SK-N-SH (cell line): ENCODE measurements around the gene THY1. TPM values are rescaled to one million over a fixed set of nuclear protein-coding genes. Genes with fewer than 3 reads are reported as not detected.

Experiments
- CTCF ChIA-PET: fragments of 300-600, 350-600 bp; formaldehyde crosslinking; extraction: SDS; loops from one replicate; lab custom pipeline; 2021; lab: Yijun Ruan, JAX
- POLR2A ChIA-PET: fragments of 350-600 bp; sonication (Branson Sonifier 250); formaldehyde crosslinking; extraction: SDS; loops from one replicate; lab custom pipeline; 2020; ENCODE audit warnings: antibody characterized with exemption, inconsistent platforms; lab: Yijun Ruan, JAX
- DNase-seq: peaks from one replicate; pipeline ENCODE4 v3.0.0; 2012
- H2AFZ ChIP-seq: fragments of 200-600 bp; sonication (generic); 2 replicates; pipeline ENCODE4 v1.8.1; 2016; ENCODE audit warnings: antibody characterized with exemption, mild to moderate bottlenecking, low read depth
- H3F3A ChIP-seq: fragments of 200-600 bp; sonication (generic); replicated peaks from 2 replicates; pipeline ENCODE3; 2016; ENCODE audit warnings: antibody characterized with exemption, mild to moderate bottlenecking; ENCODE audit not compliant: insufficient read depth
- H3K27ac ChIP-seq, 2 experiments: fragments of 200-500 bp in 1 of 2; fragments of 200-600 bp in 1 of 2; sonication (Bioruptor generic) in 1 of 2; sonication (generic), shearing (Covaris generic) in 1 of 2; 2 replicates each; pipeline versions ENCODE4 v1.5.1 to v1.6.1; 2014 to 2016; ENCODE audit warnings: low read depth in 2 of 2, inconsistent platforms in 1 of 2, low read length in 1 of 2, mild to moderate bottlenecking in 1 of 2, mixed read lengths in 1 of 2
- H3K27me3 ChIP-seq: fragments of 200-600 bp; sonication (generic), shearing (Covaris generic); 2 replicates; pipeline ENCODE4 v1.6.1; 2016; ENCODE audit warnings: mixed run types; ENCODE audit not compliant: insufficient read depth
- H3K36me3 ChIP-seq, 2 experiments: fragments of 200-500 bp in 1 of 2; fragments of 200-600 bp in 1 of 2; sonication (Bioruptor generic) in 1 of 2; sonication (generic) in 1 of 2; replicated peaks in 1 of 2; 2 replicates each; pipeline versions ENCODE3 to v1.5.1; 2014 to 2016; ENCODE audit warnings: low read length in 1 of 2, mild to moderate bottlenecking in 1 of 2; ENCODE audit not compliant: insufficient read depth in 2 of 2, control insufficient read depth in 1 of 2
- H3K4me1 ChIP-seq, 2 experiments: fragments of 200-500 bp in 1 of 2; fragments of 200-600 bp in 1 of 2; sonication (Bioruptor generic) in 1 of 2; sonication (generic), shearing (Covaris generic) in 1 of 2; 2 replicates each; pipeline versions ENCODE4 v1.5.1 to v1.6.1; 2014 to 2016; ENCODE audit warnings: low read depth in 1 of 2, low read length in 1 of 2, mixed run types in 1 of 2; ENCODE audit not compliant: insufficient read depth in 2 of 2, control insufficient read depth in 1 of 2
- H3K4me2 ChIP-seq: fragments of 200-600 bp; sonication (generic), shearing (Covaris generic); 2 replicates; pipeline ENCODE4 v1.6.1; 2017; ENCODE audit warnings: mixed run types
- H3K4me3 ChIP-seq, 2 experiments: fragments of 200-500 bp in 1 of 2; fragments of 200-600 bp in 1 of 2; sonication (Bioruptor generic) in 1 of 2; sonication (generic), shearing (Covaris generic) in 1 of 2; 2 replicates each; pipeline versions ENCODE4 v1.5.1 to v1.8.1; 2014 to 2016; ENCODE audit warnings: low read depth in 2 of 2, inconsistent platforms in 1 of 2, low read length in 1 of 2, mild to moderate bottlenecking in 1 of 2, mixed read lengths in 1 of 2, moderate library complexity in 1 of 2
- H3K79me2 ChIP-seq: fragments of 200-600 bp; sonication (generic); 2 replicates; pipeline ENCODE4 v1.8.1; 2017; ENCODE audit warnings: mild to moderate bottlenecking; ENCODE audit not compliant: insufficient read depth
- H3K9ac ChIP-seq: fragments of 200-600 bp; sonication (generic); 2 replicates; pipeline ENCODE4 v1.6.1; 2017; ENCODE audit warnings: mixed run types
- H3K9me2 ChIP-seq: fragments of 200-600 bp; sonication (generic); 2 replicates; pipeline ENCODE4 v1.6.1; 2017; ENCODE audit warnings: mixed run types
- H3K9me3 ChIP-seq: fragments of 200-600 bp; sonication (generic); 2 replicates; pipeline ENCODE4 v1.6.1; 2017; ENCODE audit warnings: mixed run types, mild to moderate bottlenecking, moderate library complexity
- H4K20me1 ChIP-seq: fragments of 200-600 bp; sonication (generic); 2 replicates; pipeline ENCODE4 v1.6.1; 2017; ENCODE audit warnings: mild to moderate bottlenecking, mixed run types; ENCODE audit not compliant: insufficient read depth
- CHD2 ChIP-seq: fragments of 150-350 bp; IDR thresholded peaks from 2 replicates; pipeline ENCODE4 v1.6.1; 2018; ENCODE audit warnings: low read length; ENCODE audit not compliant: partially characterized antibody
- EZH2phosphoT487 ChIP-seq: fragments of 200-600 bp; sonication (generic); IDR thresholded peaks from 2 replicates; pipeline ENCODE4 v1.6.1; 2017; ENCODE audit warnings: low read depth, mixed run types, mild to moderate bottlenecking, antibody characterized with exemption, moderate library complexity, borderline replicate concordance
- JUND ChIP-seq: IDR thresholded peaks from 2 replicates; pipeline ENCODE4 v1.4.0; 2012
- MXI1 ChIP-seq: IDR thresholded peaks from 2 replicates; pipeline ENCODE4 v1.6.1; 2012; ENCODE audit warnings: mild to moderate bottlenecking, low read depth, low read length, improper control_type of control experiment
- NFIC ChIP-seq: IDR thresholded peaks from 2 replicates; pipeline ENCODE4 v1.4.0; 2012; ENCODE audit warnings: borderline replicate concordance
- NRF1 ChIP-seq: IDR thresholded peaks from 2 replicates; pipeline ENCODE4 v1.6.1; 2012; ENCODE audit warnings: low read depth, mild to moderate bottlenecking, low read length
- POLR2AphosphoS5 ChIP-seq: IDR thresholded peaks from 2 replicates; pipeline ENCODE4 v1.6.1; 2012; ENCODE audit warnings: low read depth, low read length
- RFX5 ChIP-seq: IDR thresholded peaks from 2 replicates; pipeline ENCODE4 v1.6.1; 2012; ENCODE audit warnings: mild to moderate bottlenecking, improper control_type of control experiment, low read length
- RXRA ChIP-seq: IDR thresholded peaks from 2 replicates; pipeline ENCODE4 v1.4.0; 2012; ENCODE audit warnings: low read depth, mild to moderate bottlenecking, borderline replicate concordance
- WGBS: methylation state at CpG from one replicate; pipeline ENCODE4 v1.1.6; 2017; ENCODE audit warnings: low lambda C conversion rate; 5-methylcytosine and 5-hydroxymethylcytosine counted together
- polyA plus RNA-seq, 3 experiments: library from polyadenylated mRNA; depleted of rRNA; stranded (reverse); fragments of >200 nt; gene quantifications; 2 replicates each; pipeline ENCODE4 v1.2.3, GENCODE V29; 2012
- TF ChIP-seq, protein P1 (sequence below): IDR thresholded peaks from 2 replicates; pipeline ENCODE4 v1.4.0; 2012; ENCODE audit warnings: low read depth
- TF ChIP-seq, protein P2 (sequence below): fragments of 200-600 bp; sonication (generic); IDR thresholded peaks from 2 replicates; pipeline ENCODE4 v1.6.1; 2017; ENCODE audit warnings: antibody characterized with exemption, mild to moderate bottlenecking, moderate library complexity
- TF ChIP-seq, protein P3 (sequence below): fragments of 150-350 bp; IDR thresholded peaks from 2 replicates; pipeline ENCODE4 v1.6.1; 2017; ENCODE audit warnings: antibody characterized with exemption, low read length, low read depth, borderline replicate concordance

Gene THY1
- polyA plus RNA-seq, 1 of the 3 experiments (the other 2 are of a cell fraction): 1,091 TPM

- POLR2A ChIA-PET: no interaction called here
- no peak overlapping the region for H3K27ac ChIP-seq
Observed at GRCh38 chr11:119449498-119449897, 26.5 kb upstream of the THY1 start.

GRCh38 chr11:119448380-119448779, 25.4 kb upstream of the THY1 start:
- ChIA-PET POLR2A (no interaction called here), CTCF (interaction anchor here (1.1 to 3.2 kb wide), 3 partner anchors 13 to 92 kb away, joined by 3 to 11 read pairs (median 5); no protein-coding TSS in a partner anchor)
- no peak for TF ChIP-seq EZH2phosphoT487
- no peak for TF ChIP-seq POLR2AphosphoS5
- no peak for TF ChIP-seq CHD2
- no peak for TF ChIP-seq MXI1
- TF ChIP-seq JUND: no peak
- TF ChIP-seq, protein P1, sequence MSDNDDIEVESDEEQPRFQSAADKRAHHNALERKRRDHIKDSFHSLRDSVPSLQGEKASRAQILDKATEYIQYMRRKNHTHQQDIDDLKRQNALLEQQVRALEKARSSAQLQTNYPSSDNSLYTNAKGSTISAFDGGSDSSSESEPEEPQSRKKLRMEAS: no peak
- TF ChIP-seq RFX5: no peak
- no peak for TF ChIP-seq NFIC
- Histone ChIP-seq H3K9me3 (no peaks in the 10 kb centered on the region), H3F3A (no peaks in the 10 kb centered on the region), H3K27me3 (no peaks in the 10 kb centered on the region), H3K27ac (no peak overlapping the region), H3K9me2 (no peaks in the 10 kb centered on the region), H3K4me3 (no peak overlapping the region), H3K9ac (no peak overlapping the region), H3K4me1 (no peaks in the 10 kb centered on the region), H4K20me1 (no peaks in the 10 kb centered on the region), H2AFZ (no peak overlapping the region), H3K36me3 (no peaks in the 10 kb centered on the region), H3K79me2 (no peaks in the 10 kb centered on the region), H3K4me2 (no peak overlapping the region)
- DNase-seq: no peak
- WGBS: 93% methylated on average over 2 of the region's 4 CpGs

More at GRCh38 chr11:119449498-119449897, 26.5 kb upstream of the THY1 start:
- Histone ChIP-seq H3K27me3 (no peaks in the 10 kb centered on the region), H2AFZ (no peak overlapping the region), H3F3A (no peaks in the 10 kb centered on the region), H3K4me1 (no peaks in the 10 kb centered on the region), H3K36me3 (no peaks in the 10 kb centered on the region), H3K9ac (no peak overlapping the region)
- no peak for DNase-seq
- TF ChIP-seq NFIC (no peak), RXRA (no peak), CHD2 (no peak), NRF1 (no peak), RFX5 (no peak)
- TF ChIP-seq, protein P2, sequence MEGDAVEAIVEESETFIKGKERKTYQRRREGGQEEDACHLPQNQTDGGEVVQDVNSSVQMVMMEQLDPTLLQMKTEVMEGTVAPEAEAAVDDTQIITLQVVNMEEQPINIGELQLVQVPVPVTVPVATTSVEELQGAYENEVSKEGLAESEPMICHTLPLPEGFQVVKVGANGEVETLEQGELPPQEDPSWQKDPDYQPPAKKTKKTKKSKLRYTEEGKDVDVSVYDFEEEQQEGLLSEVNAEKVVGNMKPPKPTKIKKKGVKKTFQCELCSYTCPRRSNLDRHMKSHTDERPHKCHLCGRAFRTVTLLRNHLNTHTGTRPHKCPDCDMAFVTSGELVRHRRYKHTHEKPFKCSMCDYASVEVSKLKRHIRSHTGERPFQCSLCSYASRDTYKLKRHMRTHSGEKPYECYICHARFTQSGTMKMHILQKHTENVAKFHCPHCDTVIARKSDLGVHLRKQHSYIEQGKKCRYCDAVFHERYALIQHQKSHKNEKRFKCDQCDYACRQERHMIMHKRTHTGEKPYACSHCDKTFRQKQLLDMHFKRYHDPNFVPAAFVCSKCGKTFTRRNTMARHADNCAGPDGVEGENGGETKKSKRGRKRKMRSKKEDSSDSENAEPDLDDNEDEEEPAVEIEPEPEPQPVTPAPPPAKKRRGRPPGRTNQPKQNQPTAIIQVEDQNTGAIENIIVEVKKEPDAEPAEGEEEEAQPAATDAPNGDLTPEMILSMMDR: no peak
- TF ChIP-seq, protein P3, sequence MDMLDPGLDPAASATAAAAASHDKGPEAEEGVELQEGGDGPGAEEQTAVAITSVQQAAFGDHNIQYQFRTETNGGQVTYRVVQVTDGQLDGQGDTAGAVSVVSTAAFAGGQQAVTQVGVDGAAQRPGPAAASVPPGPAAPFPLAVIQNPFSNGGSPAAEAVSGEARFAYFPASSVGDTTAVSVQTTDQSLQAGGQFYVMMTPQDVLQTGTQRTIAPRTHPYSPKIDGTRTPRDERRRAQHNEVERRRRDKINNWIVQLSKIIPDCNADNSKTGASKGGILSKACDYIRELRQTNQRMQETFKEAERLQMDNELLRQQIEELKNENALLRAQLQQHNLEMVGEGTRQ: no peak
- TF ChIP-seq, all 33 proteins: peak for 0
- Histone ChIP-seq H3K4me3 (no peak overlapping the region), H4K20me1 (no peaks in the 10 kb centered on the region), H3K79me2 (no peaks in the 10 kb centered on the region), H3K9me2 (no peaks in the 10 kb centered on the region), H3K4me2 (no peak overlapping the region), H3K9me3 (no peaks in the 10 kb centered on the region)
- 86% methylated on average over 3 of the region's 3 CpGs for WGBS
- CTCF ChIA-PET: interaction anchor here (1.0 to 3.2 kb wide), 4 partner anchors 20 to 93 kb away, joined by 3 to 11 read pairs (median 4); no protein-coding TSS in a partner anchor
